ENCODE measurements around the gene COL5A3. TPM values are rescaled to one million over a fixed set of nuclear protein-coding genes. Genes with fewer than 3 reads are reported as not detected.
A peak's percentile ranks its signal among the peaks of the same experiment; 100 is the strongest.

COL5A3 gene
- total RNA-seq, 6 donors from 2014 or later = 1.3 to 31.4 (median 11.2) TPM

GRCh38 chr19:10000171-10000826 is 10.0 kb downstream of the COL5A3 start:
- ATAC-seq (ENCODE audit: low FRiP score in 2 of 2) = peak in 1 of 2 donors; percentile 67
- WGBS, 2 donors = 12 to 17% methylated on average over 11 to 16 of the region's 16 CpGs
- TF ChIP-seq POLR2A (IDR thresholded peaks at IDR 0.05) (no peak), POLR2AphosphoS5 (IDR thresholded peaks at IDR 0.05) (no peak), EP300 (IDR thresholded peaks at IDR 0.05) (no peak)
- TF ChIP-seq, protein P1, sequence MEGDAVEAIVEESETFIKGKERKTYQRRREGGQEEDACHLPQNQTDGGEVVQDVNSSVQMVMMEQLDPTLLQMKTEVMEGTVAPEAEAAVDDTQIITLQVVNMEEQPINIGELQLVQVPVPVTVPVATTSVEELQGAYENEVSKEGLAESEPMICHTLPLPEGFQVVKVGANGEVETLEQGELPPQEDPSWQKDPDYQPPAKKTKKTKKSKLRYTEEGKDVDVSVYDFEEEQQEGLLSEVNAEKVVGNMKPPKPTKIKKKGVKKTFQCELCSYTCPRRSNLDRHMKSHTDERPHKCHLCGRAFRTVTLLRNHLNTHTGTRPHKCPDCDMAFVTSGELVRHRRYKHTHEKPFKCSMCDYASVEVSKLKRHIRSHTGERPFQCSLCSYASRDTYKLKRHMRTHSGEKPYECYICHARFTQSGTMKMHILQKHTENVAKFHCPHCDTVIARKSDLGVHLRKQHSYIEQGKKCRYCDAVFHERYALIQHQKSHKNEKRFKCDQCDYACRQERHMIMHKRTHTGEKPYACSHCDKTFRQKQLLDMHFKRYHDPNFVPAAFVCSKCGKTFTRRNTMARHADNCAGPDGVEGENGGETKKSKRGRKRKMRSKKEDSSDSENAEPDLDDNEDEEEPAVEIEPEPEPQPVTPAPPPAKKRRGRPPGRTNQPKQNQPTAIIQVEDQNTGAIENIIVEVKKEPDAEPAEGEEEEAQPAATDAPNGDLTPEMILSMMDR (IDR thresholded peaks at IDR 0.05) = peak in 5 of 6 experiments; percentile 27 to 49 (median 33)
- no peak overlapping the region for H3K4me3 ChIP-seq
- DNase-seq = peak in 1 of 2 donors; percentile 50
- H3K4me1 ChIP-seq = no peaks in the 10 kb centered on the region
- no peaks in the 10 kb centered on the region for H3K36me3 ChIP-seq
- no peaks in the 10 kb centered on the region for H3K27me3 ChIP-seq
- no peaks in the 10 kb centered on the region for H3K9me3 ChIP-seq
- no peak overlapping the region for H3K27ac ChIP-seq

DNA sequence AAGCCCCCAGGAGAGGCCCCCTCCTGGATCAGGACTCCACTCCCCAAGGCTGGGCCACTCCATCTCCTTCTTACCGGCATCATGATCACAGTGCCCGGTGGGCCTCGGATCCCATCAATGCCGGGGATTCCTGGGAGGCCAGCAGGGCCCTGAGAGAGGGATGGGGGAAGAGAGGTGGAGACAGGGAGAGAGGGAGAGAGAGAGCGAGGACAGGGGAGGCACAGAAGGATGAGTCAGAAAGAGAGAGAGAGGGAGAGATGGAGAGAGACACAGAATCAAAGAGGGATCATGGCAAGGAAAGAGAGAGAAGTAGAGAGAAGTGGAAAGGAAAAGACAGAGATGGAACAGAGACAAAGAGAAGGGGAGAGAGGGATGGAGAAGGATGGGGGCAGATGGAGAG is 13.8 kb downstream of the COL5A3 start:
- 54 to 61% methylated on average over 5 of the region's 5 CpGs for WGBS, 2 donors
- H3K4me1 ChIP-seq = no peaks in the 10 kb centered on the region
- H3K27ac ChIP-seq = no peak overlapping the region
- TF ChIP-seq POLR2A (IDR thresholded peaks at IDR 0.05) (no peak), EP300 (IDR thresholded peaks at IDR 0.05) (no peak), POLR2AphosphoS5 (IDR thresholded peaks at IDR 0.05) (no peak)
- TF ChIP-seq, protein P1 (IDR thresholded peaks at IDR 0.05) = no peak
- DNase-seq = no peak
- no peaks in the 10 kb centered on the region for H3K36me3 ChIP-seq
- ATAC-seq (ENCODE audit: low FRiP score in 2 of 2) = no peak
- H3K27me3 ChIP-seq = no peaks in the 10 kb centered on the region
- H3K9me3 ChIP-seq = no peaks in the 10 kb centered on the region
- H3K4me3 ChIP-seq = no peak overlapping the region

DNA sequence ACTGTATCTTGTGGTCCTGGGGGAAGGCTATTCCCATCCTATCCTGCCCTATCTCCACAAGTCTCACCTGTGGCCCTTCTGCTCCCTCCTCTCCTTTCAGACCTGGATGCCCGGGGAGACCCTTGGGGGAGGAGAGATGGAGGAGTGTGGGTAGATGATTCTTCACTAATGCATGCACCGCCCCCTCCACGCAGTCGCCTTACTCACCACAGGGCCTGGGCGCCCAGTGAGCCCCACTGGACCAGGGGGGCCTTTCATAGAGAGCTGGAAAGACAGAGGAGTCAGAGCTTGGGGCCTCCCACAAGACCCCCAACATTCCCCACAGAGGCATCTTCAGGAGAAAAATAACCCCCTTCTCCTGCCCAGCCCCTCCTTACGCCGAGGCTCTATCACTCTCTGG is 14.3 kb downstream of the COL5A3 start:
- no peak overlapping the region for H3K4me3 ChIP-seq

GRCh38 chr19:9995084-9995483 is 15.2 kb downstream of the COL5A3 start:
- H3K27me3 ChIP-seq = no peaks in the 10 kb centered on the region
- no peaks in the 10 kb centered on the region for H3K36me3 ChIP-seq
- ATAC-seq (ENCODE audit: low FRiP score in 2 of 2) (no peak), DNase-seq (no peak)
- H3K4me1 ChIP-seq = no peaks in the 10 kb centered on the region
- H3K27ac ChIP-seq = no peak overlapping the region
- no peak for TF ChIP-seq POLR2A (IDR thresholded peaks at IDR 0.05)
- no peak for TF ChIP-seq POLR2AphosphoS5 (IDR thresholded peaks at IDR 0.05)
- TF ChIP-seq, protein P1 (IDR thresholded peaks at IDR 0.05) = no peak
- no peak for TF ChIP-seq EP300 (IDR thresholded peaks at IDR 0.05)
- no peak overlapping the region for H3K4me3 ChIP-seq
- no peaks in the 10 kb centered on the region for H3K9me3 ChIP-seq
- WGBS, 2 donors = 65 to 71% methylated on average over 8 of the region's 8 CpGs

More for the DNA sequence above, 14.3 kb downstream of the COL5A3 start:
- no peaks in the 10 kb centered on the region for H3K27me3 ChIP-seq
- H3K27ac ChIP-seq = no peak overlapping the region
- ATAC-seq (ENCODE audit: low FRiP score in 2 of 2) (no peak), DNase-seq (no peak)
- H3K4me1 ChIP-seq = no peaks in the 10 kb centered on the region
- no peaks in the 10 kb centered on the region for H3K9me3 ChIP-seq
- H3K36me3 ChIP-seq = no peaks in the 10 kb centered on the region
- WGBS, 2 donors = 50 to 78% methylated on average over 2 to 7 of the region's 7 CpGs
- TF ChIP-seq, protein P1 (IDR thresholded peaks at IDR 0.05) = no peak
- TF ChIP-seq POLR2AphosphoS5 (IDR thresholded peaks at IDR 0.05) = no peak
- TF ChIP-seq POLR2A (IDR thresholded peaks at IDR 0.05) = no peak
- no peak for TF ChIP-seq EP300 (IDR thresholded peaks at IDR 0.05)

Data from upper lobe of left lung (tissue), 6 donors.